NT2/D1 (cell line): Measurements from ENCODE around the gene SNAPC4.

ENCODE experiments used
- SUZ12 ChIP-seq: IDR thresholded peaks from 2 replicates; pipeline ENCODE4 v1.6.1; 2011; ENCODE audit not compliant: insufficient read length, insufficient read depth; ENCODE audit errors: extremely low read depth
- YY1 ChIP-seq: IDR thresholded peaks from 2 replicates; pipeline ENCODE4 v1.6.1; 2011; ENCODE audit not compliant: insufficient read length, insufficient read depth
- ZNF274 ChIP-seq: IDR thresholded peaks from 2 replicates; pipeline ENCODE4 v1.6.1; 2011; ENCODE audit warnings: mild to moderate bottlenecking, low read depth, low read length

DNA sequence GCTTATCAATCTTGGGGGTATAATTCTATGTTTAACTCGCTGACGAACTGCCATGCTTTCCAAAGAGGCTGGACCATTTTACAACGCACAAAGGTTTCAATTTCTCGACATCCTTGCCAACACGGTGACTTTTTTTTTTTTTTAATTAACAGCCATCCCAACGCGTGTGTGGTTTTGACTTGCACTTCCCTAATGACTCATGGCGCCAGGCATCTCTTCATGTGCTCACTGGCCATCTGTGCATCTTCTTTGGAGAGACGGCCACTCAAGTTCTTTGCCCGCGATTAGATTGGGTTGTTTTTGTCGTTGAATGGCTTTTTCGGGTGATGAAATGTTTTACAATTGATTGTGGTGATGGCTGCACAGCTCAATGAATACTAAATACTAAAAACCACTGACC, 14.0 kb downstream of the SNAPC4 start:
- TF ChIP-seq YY1: no peak
- no peak for TF ChIP-seq ZNF274
- no peak for TF ChIP-seq SUZ12
